ENCODE data around the gene TRAK1.

The TRAK1 gene

GRCh38 chr3:42209917-42210316 is 118.8 kb downstream of the TRAK1 start:
- no peak for DNase-seq (ENCODE audit: low spot score)

DNA sequence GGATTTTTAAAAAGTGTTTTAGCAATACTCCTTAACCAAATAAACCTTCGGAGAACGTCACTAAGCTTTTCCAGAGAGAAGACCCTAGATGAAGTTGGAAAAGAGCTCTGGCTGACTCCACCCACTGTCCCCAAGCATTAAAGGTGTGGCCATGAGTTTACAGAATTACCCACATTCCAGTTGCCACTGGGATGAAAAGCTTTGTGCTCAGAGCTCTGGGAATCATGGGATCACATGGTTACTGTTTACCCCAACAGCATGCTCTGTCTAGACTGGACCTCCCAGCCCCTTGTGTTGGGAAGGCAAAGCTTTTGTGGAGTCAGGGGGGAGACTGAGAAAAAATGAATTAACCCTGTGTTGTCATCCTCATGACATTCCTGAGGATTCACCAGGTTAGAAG is 119.6 kb downstream of the TRAK1 start:
- DNase-seq (ENCODE audit: low spot score) = no peak

DNA sequence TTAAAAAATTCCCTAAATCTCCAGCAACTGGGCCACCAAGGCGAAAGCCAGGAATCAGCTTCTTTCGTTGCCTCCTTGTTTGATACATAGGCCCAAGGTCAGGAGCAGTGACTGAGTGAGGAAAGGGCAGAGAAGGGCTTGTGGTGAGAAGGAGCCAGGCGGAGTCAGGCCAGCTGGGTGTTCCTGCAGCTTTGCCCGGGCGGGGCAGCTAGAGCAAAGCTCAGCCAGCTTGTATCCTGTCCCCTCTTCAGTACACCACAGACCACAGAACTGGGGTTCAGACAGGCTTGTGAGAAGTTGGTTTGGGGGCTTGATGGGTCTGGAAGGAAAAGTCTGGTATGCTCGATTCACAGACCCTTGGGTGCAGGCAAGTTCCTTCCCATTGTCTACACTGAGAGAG is 122.3 kb downstream of the TRAK1 start:
- DNase-seq (ENCODE audit: low spot score) = no peak

- DNase-seq (ENCODE audit: low spot score) = no peak
Observed at GRCh38 chr3:42214064-42214463, 122.9 kb downstream of the TRAK1 start.

GRCh38 chr3:42214565-42215283 is 123.6 kb downstream of the TRAK1 start:
- DNase-seq (ENCODE audit: low spot score) = no peak

DNA sequence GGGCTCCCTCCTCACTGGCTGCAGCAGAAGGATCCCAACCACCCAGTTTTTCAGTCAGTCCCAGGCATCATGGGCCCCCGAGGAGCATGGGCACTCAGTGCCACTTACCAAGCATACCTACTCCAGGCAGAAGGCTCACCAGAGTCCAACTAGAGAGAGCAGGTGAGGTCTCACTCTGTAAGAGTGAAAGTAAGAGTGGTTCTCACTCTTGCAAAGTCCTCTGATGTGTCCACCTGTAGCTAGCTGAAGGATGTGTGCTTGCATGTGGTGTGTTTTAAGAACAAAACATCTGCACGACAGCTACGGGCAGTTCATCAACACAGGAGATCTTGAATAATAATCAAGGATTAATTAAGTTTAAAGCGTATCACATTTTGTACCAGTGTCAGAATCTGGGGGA is 125.1 kb downstream of the TRAK1 start:
- no peak for DNase-seq (ENCODE audit: low spot score)

DNA sequence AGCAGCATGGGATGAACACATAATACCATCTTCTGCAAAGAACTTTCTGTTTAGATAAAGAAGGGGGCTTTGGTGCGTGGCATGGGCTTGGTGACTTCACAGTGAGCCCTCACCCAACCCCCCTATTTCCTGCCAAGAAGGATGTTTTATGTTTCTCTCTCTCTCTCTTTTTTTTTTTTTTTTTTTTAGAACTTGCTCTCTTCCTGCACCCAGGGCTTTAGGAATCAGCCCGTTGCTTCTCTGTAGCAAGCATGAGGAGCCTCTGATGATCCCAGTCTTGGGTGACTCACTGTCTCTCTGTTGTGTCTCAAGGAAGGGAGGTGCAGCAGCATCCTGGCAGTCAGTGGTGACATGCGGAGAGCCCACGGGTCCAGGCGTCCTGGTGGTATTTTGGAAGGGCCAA is 125.8 kb downstream of the TRAK1 start:
- peak; percentile 11 for DNase-seq (ENCODE audit: low spot score)

DNA sequence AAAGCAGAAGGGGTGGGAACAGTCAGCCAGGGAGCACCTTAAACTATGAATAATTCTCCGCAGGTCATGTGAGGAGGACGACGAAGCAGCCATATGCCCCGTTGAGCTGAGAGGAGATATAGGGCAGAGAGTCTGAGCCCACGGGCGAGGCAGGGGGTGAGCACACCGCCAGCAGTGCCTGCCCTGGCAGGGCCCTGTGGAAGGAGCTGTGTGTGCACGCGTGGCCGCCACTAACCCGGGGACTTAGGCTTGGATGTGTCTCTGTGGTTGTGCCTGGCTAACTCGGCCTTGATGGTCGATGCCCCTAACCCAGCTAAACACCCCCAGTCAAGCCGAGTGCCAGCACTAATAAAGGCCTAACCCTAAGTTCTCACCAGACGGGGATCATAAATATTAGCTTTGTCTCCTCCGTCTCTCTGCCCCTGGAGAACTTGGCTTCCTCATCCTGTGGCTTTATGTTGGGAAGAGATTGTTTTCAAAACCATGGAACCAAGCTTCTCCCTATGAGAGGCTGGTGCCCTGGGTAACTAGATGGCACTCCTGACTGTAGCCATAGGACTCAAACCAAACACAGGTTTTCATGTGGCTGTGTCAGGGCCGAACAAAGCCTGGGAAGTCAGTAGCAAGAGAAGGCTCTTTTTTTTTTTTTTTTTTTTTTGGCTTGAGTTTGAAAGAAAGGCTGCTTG is 129.4 kb downstream of the TRAK1 start:
- DNase-seq (ENCODE audit: low spot score) = no peak

DNA sequence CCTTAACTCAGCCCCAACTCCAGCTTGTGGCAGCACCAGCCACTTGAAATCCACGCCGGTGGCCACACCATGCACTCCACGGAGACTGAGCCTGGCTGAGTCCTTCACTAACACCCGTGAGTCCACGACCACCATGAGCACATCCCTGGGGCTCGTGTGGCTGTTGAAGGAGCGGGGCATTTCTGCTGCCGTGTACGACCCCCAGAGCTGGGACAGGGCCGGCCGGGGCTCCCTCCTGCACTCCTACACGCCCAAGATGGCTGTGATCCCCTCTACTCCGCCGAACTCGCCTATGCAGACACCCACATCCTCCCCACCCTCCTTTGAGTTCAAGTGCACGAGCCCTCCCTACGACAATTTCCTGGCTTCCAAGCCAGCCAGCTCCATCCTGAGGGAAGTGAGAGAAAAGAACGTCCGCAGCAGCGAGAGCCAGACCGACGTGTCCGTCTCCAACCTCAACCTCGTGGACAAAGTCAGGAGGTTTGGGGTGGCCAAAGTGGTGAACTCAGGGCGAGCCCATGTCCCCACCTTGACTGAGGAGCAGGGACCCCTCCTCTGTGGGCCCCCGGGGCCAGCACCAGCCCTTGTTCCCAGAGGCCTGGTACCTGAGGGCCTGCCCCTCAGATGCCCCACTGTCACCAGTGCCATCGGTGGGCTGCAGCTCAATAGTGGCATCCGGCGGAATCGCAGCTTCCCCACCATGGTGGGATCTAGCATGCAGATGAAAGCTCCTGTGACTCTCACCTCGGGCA is 132.0 kb downstream of the TRAK1 start:
- no peak for DNase-seq (ENCODE audit: low spot score)

DNA sequence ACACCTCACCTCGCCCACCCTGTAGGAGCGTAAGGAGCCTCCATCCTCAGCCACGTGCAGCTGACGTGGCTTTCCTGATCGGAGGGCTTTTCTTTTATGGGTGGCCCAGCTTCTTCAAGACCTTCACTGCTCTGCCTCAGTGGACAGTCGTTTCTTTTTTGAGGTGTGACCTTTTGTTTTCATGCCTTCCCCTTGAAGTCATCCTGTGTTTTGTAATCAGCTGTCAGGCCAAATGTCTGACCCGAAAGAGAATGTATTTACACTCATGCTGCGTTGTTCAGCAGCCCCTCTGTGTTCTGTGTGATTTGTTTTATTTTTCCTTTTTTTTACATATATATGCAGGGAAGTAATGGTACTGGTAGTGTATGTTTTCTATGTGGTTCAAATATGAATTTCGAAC is 133.0 kb downstream of the TRAK1 start:
- no peak for DNase-seq (ENCODE audit: low spot score)

DNA sequence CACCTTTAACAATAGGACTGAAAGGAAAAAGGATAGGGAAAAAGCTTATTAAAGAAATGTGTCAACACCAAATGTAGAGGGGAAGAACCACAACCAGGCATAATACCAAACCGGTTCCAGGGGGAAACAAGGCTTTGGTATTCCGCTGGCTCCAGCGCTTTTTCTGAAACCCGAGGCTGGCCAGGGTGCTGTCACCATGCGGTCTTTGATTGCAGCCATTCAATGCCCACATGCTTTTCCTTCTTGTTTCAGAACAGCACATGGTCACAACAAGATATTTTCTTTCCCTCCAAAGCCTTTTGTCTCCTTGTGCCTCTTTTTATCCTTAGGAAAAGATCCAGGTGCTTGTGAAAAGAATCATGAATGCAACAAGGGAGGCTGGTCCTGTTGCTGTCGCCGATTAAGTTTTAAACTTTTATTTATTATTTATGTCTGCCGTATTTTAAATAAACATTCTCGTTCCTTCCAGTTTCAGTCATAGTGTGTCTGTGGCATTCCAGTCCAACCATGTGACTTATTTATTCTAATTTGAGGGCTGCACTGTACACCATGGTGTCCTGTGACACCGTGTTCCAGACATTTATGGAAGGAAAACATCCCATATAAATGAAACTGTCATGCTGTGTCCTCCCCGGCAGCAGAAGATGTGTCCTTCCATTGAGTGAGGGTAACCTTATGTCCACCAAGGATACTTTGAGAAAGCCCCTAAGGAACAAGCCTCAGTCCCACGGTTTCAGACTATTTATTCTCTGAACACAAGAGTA is 133.7 kb downstream of the TRAK1 start:
- DNase-seq (ENCODE audit: low spot score) = no peak

- DNase-seq (ENCODE audit: low spot score) = no peak
Observed at GRCh38 chr3:42225486-42226363, 134.6 kb downstream of the TRAK1 start.

DNA sequence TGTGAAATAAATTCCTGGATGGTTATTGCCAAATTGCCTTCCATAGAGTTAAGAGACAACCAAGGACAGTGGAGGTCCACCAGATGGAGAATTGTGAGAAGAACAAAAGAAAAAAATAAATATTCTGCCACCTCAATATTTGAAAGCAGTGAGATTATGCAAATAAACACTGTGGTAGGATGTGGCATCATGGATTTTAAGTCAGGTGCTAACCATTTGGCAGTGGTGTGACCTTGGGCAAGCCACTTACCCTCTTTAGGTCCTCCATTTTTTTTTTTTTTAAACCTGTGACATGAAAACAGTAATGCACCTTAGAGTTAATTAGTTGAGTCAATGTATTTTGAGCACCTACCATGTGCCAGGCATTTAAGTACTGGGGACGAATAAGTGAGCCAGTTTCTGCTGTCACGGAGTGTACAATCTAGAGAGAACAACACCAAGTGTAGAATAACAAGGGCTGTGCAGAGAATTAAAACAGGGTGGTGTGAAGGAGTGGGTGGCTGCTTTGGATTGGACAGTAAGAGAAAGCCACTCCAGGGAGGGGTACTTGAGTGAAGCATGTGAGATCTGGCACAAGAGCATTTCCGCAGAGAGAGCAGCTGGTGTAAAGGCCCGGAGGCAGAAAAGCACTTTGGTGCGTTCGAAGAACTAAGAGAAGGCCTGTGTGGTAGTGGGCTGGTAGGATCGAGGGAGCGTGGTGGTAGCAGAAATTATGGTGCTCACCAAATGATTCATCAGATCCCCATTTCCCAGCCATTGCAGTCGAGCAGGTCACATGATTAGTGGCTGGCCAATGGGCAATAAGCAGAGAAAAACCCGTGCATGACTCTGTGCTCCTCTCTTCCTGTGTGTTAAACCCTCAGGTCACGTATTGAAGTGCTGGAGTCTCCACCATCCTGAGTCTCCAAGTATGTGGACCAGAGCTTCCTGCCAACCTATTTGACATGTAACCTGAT is 135.6 kb downstream of the TRAK1 start:
- DNase-seq (ENCODE audit: low spot score) = no peak

GRCh38 chr3:42228796-42229195 is 137.6 kb downstream of the TRAK1 start:
- no peak for DNase-seq (ENCODE audit: low spot score)

DNA sequence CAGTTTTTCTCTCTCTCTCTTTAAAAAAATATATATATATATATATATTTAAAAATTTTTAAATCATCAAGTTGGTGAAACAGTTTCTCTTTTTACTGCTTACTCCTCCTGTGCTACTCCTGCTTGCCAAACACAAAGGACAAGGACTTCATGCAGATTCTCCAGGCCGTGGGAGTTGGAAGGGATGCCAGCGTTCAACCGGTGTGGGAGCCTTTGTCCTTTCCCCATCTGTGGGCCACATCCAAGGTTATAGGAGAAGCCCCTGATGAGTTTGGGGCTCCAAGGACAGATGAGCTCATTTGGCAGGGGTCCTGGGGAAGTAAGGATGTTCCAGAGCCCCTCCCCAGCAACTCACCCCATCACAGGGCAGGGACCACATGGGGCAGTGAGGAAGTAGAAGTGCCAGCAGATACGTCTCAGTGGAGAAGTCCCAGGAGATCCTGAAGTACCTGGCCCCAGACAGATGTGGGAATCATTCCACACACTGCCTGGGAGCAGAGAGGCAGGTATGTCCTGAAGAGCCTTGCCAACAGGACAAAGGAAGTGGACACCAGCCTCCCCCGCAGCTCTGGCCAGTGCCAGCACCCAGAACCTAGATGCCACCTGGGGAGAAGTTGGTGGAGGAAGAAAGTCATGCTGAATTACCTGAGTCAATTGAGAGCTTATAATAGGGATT is 138.2 kb downstream of the TRAK1 start:
- no peak for DNase-seq (ENCODE audit: low spot score)

DNA sequence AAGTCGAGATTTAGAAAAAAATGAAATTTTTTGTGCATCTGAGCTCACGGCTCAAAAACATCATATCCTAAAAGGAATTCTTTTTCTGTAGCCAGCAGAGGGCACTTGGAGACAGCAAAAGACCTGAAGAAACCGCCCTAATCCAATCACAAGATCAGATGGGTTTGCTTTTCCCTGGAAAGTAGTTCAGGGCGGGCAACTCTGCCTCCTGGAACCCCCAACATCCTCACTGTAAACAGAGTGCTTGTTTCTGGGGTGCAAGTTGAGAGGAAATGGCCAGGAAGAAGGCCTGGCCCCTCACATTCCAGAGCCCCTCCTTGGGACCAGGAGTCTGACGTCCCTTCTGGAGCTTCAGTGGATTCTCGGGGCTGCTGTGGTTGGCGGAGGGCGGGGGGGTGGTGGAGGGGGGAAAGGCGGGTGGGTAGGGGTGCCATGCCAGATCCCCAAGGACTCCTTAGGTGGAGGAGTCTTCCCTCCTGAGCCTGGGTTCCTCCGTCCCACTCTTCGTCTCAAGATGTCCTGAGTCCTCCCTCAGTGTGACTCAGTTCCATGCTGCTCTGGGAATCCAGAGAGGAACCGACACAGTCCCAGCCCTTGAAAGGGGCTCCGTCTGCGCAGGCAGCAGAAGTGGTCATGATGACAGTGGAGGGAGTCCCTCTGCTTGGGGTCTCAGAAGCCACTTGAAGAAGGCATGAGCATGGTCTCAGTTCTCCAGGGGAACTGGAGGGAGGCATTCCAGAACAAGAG is 139.0 kb downstream of the TRAK1 start:
- DNase-seq (ENCODE audit: low spot score) = no peak

DNA sequence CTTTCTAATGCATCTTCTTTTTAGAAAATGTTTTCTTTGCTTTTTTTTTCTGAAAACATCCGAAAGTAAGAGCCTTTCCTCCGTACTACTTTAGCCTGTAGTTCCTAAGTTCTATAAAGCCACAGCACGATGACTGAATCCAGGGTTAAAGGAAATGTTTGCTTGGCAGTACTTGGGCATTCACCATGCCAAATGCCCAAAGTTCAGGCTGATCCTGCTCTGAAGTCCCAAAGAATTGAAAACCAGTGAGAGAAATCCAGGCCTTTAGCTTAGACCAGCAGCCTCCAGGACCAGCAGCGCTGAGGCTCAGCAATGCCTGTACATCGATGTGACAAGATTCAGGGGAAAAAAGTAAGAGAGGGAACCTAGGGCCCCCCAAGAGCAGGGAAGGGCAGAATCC is 139.7 kb downstream of the TRAK1 start:
- no peak for DNase-seq (ENCODE audit: low spot score)

DNA sequence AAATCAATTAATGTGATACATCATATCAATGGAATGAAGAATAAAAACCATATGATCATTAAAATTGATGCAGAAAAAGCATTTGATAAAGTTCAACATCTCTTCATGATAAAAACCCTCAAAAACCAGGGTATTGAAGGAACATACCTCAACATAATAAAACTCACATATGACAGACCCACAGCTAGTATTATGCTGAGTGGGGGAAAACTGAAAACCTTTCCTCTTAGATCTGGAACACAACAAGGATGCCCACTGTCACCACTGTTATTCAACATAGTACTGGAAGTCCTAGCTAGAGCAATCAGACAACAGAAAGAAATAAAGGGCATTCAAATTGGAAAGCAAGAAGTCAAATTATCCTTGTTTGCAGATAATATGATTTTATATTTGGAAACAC is 144.4 kb downstream of the TRAK1 start:
- DNase-seq (ENCODE audit: low spot score) = no peak

GRCh38 chr3:42236611-42237010 is 145.5 kb downstream of the TRAK1 start:
- no peak for DNase-seq (ENCODE audit: low spot score)
